ENCODE data around the gene SDF4. TPM values are rescaled to one million over a fixed set of nuclear protein-coding genes. Genes with fewer than 3 reads are reported as not detected.

SDF4 gene
- total and polyA plus RNA-seq, 2 of the 13 experiments (the other 11 are each of a cell fraction or from before 2014, with no cell fraction given), result 80.8 to 107 TPM

DNA sequence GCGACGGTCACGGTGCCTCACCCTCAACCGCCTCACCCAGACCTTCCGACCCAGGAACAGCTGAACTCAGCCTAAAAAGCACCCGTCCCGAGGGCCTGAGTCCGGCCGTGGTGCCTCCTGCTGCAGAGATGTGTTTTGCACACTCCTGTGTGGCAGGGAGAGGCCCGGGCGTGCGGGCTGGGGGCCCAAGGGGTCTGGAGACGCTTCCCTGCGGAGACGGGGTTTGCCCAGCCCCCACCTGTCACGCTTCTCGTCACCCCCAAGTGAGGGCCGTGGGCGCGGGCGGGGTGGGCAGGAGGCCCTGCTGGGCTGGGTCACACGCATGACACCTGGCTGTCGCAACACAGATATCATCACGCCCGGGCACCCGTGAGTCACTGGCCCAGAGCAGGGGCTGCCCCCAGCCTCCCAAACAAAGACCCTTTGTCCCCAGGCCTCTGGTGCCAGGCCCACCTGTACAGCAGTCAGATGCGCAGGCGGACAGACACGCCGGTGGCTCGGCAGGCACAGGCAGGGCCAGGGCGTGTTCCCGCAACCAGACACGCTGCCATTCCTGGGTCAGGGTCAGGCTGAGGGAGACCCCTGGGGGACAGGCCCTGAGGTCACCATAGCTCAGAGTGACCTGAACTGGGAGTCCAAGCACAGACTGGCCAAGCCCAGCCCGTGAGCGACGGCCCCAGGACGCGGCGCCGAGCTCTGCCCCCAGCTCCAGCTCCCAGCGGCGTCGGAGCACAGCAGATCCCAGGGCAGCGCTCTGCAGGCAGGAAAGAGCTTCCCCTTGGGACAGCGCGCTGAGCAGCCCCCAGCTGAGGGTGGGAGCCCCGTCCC is 6.3 kb upstream of the SDF4 start (continued):
- TF ChIP-seq ZUFSP (CRISPR knock-in tag; IDR thresholded peaks at IDR 0.05; ENCODE audit: borderline replicate concordance) (no peak), HIVEP1 (CRISPR knock-in tag; IDR thresholded peaks at IDR 0.05) (peak; percentile 96), PAWR (CRISPR knock-in tag; IDR thresholded peaks at IDR 0.05; ENCODE audit: borderline replicate concordance) (no peak), ATF1 (CRISPR knock-in tag; IDR thresholded peaks at IDR 0.05) (no peak), MTF2 (CRISPR knock-in tag; IDR thresholded peaks at IDR 0.05; ENCODE audit: borderline replicate concordance) (peak; percentile 94), HOXA9 (CRISPR knock-in tag; IDR thresholded peaks at IDR 0.05; ENCODE audit: borderline replicate concordance) (no peak), GATAD1 (CRISPR knock-in tag; IDR thresholded peaks at IDR 0.05) (peak; percentile 63), ZNF484 (CRISPR knock-in tag; IDR thresholded peaks at IDR 0.05; ENCODE audit: borderline replicate concordance, low read depth) (no peak), CCAR2 (optimal IDR thresholded peaks at IDR 0.05; ENCODE audit: low read depth, low read length) (no peak), ZZZ3 (CRISPR knock-in tag; IDR thresholded peaks at IDR 0.05; ENCODE audit: borderline replicate concordance) (no peak), ZNF768 (CRISPR knock-in tag; IDR thresholded peaks at IDR 0.05) (no peak), FOSL2 (CRISPR knock-in tag; IDR thresholded peaks at IDR 0.05) (peak; percentile 98), ZC3H13 (CRISPR knock-in tag; IDR thresholded peaks at IDR 0.05) (peak; percentile 86; the same call in 1 of the 2 replicates), PLRG1 (conservative IDR thresholded peaks at IDR 0.05) (no peak), ZNF609 (CRISPR knock-in tag; IDR thresholded peaks at IDR 0.05; ENCODE audit: borderline replicate concordance) (peak; percentile 85; the same call in 1 of the 2 replicates)
- TF ChIP-seq, protein P1, sequence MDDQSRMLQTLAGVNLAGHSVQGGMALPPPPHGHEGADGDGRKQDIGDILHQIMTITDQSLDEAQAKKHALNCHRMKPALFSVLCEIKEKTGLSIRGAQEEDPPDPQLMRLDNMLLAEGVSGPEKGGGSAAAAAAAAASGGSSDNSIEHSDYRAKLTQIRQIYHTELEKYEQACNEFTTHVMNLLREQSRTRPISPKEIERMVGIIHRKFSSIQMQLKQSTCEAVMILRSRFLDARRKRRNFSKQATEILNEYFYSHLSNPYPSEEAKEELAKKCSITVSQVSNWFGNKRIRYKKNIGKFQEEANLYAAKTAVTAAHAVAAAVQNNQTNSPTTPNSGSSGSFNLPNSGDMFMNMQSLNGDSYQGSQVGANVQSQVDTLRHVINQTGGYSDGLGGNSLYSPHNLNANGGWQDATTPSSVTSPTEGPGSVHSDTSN (CRISPR knock-in tag; IDR thresholded peaks at IDR 0.05; ENCODE audit: borderline replicate concordance), result no peak
- TF ChIP-seq, protein P2, sequence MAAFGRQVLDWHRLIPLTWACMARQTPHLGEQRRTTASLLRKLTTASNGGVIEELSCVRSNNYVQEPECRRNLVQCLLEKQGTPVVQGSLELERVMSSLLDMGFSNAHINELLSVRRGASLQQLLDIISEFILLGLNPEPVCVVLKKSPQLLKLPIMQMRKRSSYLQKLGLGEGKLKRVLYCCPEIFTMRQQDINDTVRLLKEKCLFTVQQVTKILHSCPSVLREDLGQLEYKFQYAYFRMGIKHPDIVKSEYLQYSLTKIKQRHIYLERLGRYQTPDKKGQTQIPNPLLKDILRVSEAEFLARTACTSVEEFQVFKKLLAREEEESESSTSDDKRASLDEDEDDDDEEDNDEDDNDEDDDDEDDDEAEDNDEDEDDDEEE (CRISPR knock-in tag; IDR thresholded peaks at IDR 0.05), result peak; percentile 70; the same call in 1 of the 2 replicates
- TF ChIP-seq, protein P3, sequence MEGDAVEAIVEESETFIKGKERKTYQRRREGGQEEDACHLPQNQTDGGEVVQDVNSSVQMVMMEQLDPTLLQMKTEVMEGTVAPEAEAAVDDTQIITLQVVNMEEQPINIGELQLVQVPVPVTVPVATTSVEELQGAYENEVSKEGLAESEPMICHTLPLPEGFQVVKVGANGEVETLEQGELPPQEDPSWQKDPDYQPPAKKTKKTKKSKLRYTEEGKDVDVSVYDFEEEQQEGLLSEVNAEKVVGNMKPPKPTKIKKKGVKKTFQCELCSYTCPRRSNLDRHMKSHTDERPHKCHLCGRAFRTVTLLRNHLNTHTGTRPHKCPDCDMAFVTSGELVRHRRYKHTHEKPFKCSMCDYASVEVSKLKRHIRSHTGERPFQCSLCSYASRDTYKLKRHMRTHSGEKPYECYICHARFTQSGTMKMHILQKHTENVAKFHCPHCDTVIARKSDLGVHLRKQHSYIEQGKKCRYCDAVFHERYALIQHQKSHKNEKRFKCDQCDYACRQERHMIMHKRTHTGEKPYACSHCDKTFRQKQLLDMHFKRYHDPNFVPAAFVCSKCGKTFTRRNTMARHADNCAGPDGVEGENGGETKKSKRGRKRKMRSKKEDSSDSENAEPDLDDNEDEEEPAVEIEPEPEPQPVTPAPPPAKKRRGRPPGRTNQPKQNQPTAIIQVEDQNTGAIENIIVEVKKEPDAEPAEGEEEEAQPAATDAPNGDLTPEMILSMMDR (CRISPR knock-in tag; IDR thresholded peaks at IDR 0.05), result peak; percentile 45; the same call in 1 of the 2 replicates
